K562 (cell line): ENCODE results near the gene YIPF5. TPM values are rescaled to one million over a fixed set of nuclear protein-coding genes. Genes with fewer than 3 reads are reported as not detected.

ENCODE experiments used
- BMI1 ChIP-seq: fragments of 150-350 bp; IDR thresholded peaks from 2 replicates; pipeline ENCODE4 v1.6.1; 2014; ENCODE audit warnings: low read length
- CHD1 ChIP-seq: fragments of 200-600 bp; sonication (generic); IDR thresholded peaks from one replicate; pipeline ENCODE4 v1.6.1; 2012; ENCODE audit warnings: mild to moderate bottlenecking, moderate library complexity, low read length, inconsistent platforms
- E2F6 ChIP-seq, 2 experiments: IDR thresholded peaks; 2 replicates each; pipeline ENCODE4 v1.6.1; 2011; ENCODE audit warnings: borderline replicate concordance in 1 of 2, control low read depth in 1 of 2, low read depth in 1 of 2, low read length in 1 of 2, mild to moderate bottlenecking in 1 of 2, mixed read lengths in 1 of 2, moderate library complexity in 1 of 2; ENCODE audit not compliant: insufficient read depth in 1 of 2, insufficient read length in 1 of 2, poor library complexity in 1 of 2, severe bottlenecking in 1 of 2; ENCODE audit errors: extremely low read depth in 1 of 2
- IRF9 ChIP-seq: fragments of 450-650 bp; IDR thresholded peaks from 2 replicates; pipeline ENCODE4 v1.6.1; 2016; ENCODE audit warnings: missing biosample characterization, missing genetic modification characterization
- KDM5B ChIP-seq: fragments of 200-600 bp; sonication (generic); IDR thresholded peaks from 2 replicates; pipeline ENCODE4 v1.6.1; 2012; ENCODE audit warnings: low read depth, mild to moderate bottlenecking, moderate library complexity, low read length, control low read depth, inconsistent platforms; ENCODE audit not compliant: insufficient replicate concordance
- REST ChIP-seq, 2 experiments: fragments of 450-650 bp; formaldehyde crosslinking in 1 of 2; IDR thresholded peaks; 2 replicates each; pipeline versions ENCODE4 v1.4.0 to v1.6.1; 2014 to 2020; ENCODE audit warnings: mild to moderate bottlenecking in 2 of 2, borderline replicate concordance in 1 of 2, low read depth in 1 of 2
- SMAD1 ChIP-seq: fragments of 150-350 bp; IDR thresholded peaks from 2 replicates; pipeline ENCODE4 v1.6.1; 2014; ENCODE audit warnings: low read length, low read depth; ENCODE audit not compliant: partially characterized antibody
- SMAD2 ChIP-seq: fragments of 150-350 bp; IDR thresholded peaks from 2 replicates; pipeline ENCODE4 v1.6.1; 2014; ENCODE audit warnings: low read depth, mild to moderate bottlenecking, low read length
- ZBTB8A ChIP-seq: fragments of 450-650 bp; IDR thresholded peaks from 2 replicates; pipeline ENCODE4 v1.6.1; 2018; ENCODE audit warnings: mild to moderate bottlenecking, moderate library complexity; ENCODE audit not compliant: partially characterized antibody
- ZNF699 ChIP-seq: fragments of 250-450 bp; sonication (Bioruptor Pico); IDR thresholded peaks from 2 replicates; pipeline ENCODE4 v1.8.0; 2021; ENCODE audit warnings: mild to moderate bottlenecking, moderate library complexity; ENCODE audit not compliant: insufficient replicate concordance
- polyA plus RNA-seq, 8 experiments: library from polyadenylated mRNA; depleted of rRNA in 4 of 8; stranded (reverse) in 5 of 8; unstranded in 3 of 8; fragments of >200 nt; fragmentation: Nextera tagmentation in 2 of 8; fragmentation: Illumina TruSeq in 1 of 8; extraction: Ambion mirVana in 2 of 8; extraction: Trizol in 1 of 8; gene quantifications; 2 replicates each; pipeline versions ENCODE4 v1.2.1 to v1.2.3, GENCODE V29; 2011 to 2014; ENCODE audit warnings: inconsistent platforms in 1 of 8, missing spikeins in 1 of 8
- total RNA-seq, 7 experiments: library from RNA; depleted of rRNA in 6 of 7; stranded (reverse); fragments of >200 nt in 6 of 7; fragmentation: Illumina TruSeq in 2 of 7; extraction: Trizol in 2 of 7; gene quantifications; 2 replicates each; pipeline versions ENCODE4 v1.2.1 to v1.2.3, GENCODE V29; 2011 to 2021; ENCODE audit warnings: low replicate concordance in 1 of 7
- TF ChIP-seq, protein P1 (sequence below): fragments of 250-450 bp; sonication (Bioruptor Pico); IDR thresholded peaks from 2 replicates; pipeline ENCODE4 v1.6.1; 2021; ENCODE audit warnings: mild to moderate bottlenecking
- TF ChIP-seq, protein P2 (sequence below): fragments of 450-650 bp; formaldehyde crosslinking; IDR thresholded peaks from 2 replicates; pipeline ENCODE4 v1.4.0; 2022; ENCODE audit warnings: missing genetic modification characterization

Gene YIPF5
- total and polyA plus RNA-seq, 9 of the 15 experiments (the other 6 are each of a cell fraction or from before 2014, with no cell fraction given), result 12.1 to 52.9 (median 33.7) TPM

GRCh38 chr5:144203750-144204596, 33.5 kb upstream of the YIPF5 start (continued):
- TF ChIP-seq REST (IDR thresholded peaks at IDR 0.05; ENCODE audit: borderline replicate concordance), result peak; percentile 73
- no peak for TF ChIP-seq REST (CRISPR knock-in tag; IDR thresholded peaks at IDR 0.05; ENCODE audit: low read depth)
- no peak for TF ChIP-seq SMAD2
- TF ChIP-seq SMAD1, result no peak
- TF ChIP-seq CHD1, result no peak
- TF ChIP-seq, protein P1, sequence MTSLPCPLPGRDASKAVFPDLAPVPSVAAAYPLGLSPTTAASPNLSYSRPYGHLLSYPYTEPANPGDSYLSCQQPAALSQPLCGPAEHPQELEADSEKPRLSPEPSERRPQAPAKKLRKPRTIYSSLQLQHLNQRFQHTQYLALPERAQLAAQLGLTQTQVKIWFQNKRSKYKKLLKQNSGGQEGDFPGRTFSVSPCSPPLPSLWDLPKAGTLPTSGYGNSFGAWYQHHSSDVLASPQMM (CRISPR knock-in tag), result no peak
- TF ChIP-seq ZNF699, result no peak
- TF ChIP-seq KDM5B, result no peak
- TF ChIP-seq BMI1, result no peak
- TF ChIP-seq E2F6 (IDR thresholded peaks at IDR 0.05; ENCODE audit: borderline replicate concordance in 1 of 2, extremely low read depth in 1 of 2, insufficient read depth in 1 of 2, insufficient read length in 1 of 2, low read depth in 1 of 2, low read length in 1 of 2, poor library complexity in 1 of 2, severe bottlenecking in 1 of 2), result no peak
- no peak for TF ChIP-seq ZBTB8A
- no peak for TF ChIP-seq IRF9
- TF ChIP-seq, protein P2, sequence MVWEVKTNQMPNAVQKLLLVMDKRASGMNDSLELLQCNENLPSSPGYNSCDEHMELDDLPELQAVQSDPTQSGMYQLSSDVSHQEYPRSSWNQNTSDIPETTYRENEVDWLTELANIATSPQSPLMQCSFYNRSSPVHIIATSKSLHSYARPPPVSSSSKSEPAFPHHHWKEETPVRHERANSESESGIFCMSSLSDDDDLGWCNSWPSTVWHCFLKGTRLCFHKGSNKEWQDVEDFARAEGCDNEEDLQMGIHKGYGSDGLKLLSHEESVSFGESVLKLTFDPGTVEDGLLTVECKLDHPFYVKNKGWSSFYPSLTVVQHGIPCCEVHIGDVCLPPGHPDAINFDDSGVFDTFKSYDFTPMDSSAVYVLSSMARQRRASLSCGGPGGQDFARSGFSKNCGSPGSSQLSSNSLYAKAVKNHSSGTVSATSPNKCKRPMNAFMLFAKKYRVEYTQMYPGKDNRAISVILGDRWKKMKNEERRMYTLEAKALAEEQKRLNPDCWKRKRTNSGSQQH (CRISPR knock-in tag), result no peak
